ENCODE data around the gene WDR64. TPM values are rescaled to one million over a fixed set of nuclear protein-coding genes. Genes with fewer than 3 reads are reported as not detected.

WDR64 gene
- total and polyA plus RNA-seq, 2 of the 4 experiments (the other 2 are of a cell fraction) = not detected

DNA sequence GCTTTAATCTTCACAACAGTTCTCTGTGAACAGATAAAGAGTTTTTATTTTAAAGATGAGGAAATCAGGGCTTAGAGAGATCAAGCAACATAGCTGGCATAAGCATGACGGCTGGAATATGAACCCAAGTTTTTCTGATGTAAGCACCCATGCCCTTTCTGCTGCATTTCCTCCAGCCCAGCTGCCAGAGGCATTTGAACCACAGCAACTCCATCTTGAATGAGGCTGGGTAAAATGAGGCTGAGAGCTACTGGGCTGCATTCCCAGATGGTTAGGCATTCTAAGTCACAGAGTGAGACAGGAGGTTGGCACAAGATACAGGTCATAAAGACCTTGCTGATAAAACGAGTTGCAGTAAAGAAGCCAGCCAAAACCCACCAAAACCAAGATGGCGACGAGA lies 90.0 kb downstream of the WDR64 start:
- H3K4me2 ChIP-seq (ENCODE audit: low read depth, low read length) = no peak overlapping the region
- BruUV-seq (replicated peaks) = no TSS peak

More for the DNA sequence above, 90.0 kb downstream of the WDR64 start:
- Histone ChIP-seq H2AK5ac (ENCODE audit: low read depth, low read length) (no peak overlapping the region), H3K4me1 (ENCODE audit: control insufficient read depth, insufficient read depth, low read length) (no peaks in the 10 kb centered on the region), H3K4me3 (ENCODE audit: insufficient read depth, low read depth, low read length) (no peak overlapping the region), H3K9me1 (ENCODE audit: insufficient read depth, low read length) (no peaks in the 10 kb centered on the region), H4K8ac (ENCODE audit: low read depth in 2 of 2, low read length in 2 of 2) (no peak overlapping the region), H4K91ac (ENCODE audit: insufficient read depth, low read depth, low read length) (no peak overlapping the region), H4K5ac (ENCODE audit: low read depth, low read length) (no peak overlapping the region), H2BK20ac (ENCODE audit: low read depth, low read length) (no peak overlapping the region), H2AK9ac (replicated peaks; ENCODE audit: low read depth, low read length, poor library complexity) (no peak overlapping the region), H3K23ac (ENCODE audit: low read depth, low read length) (no peak overlapping the region), H3K14ac (replicated peaks; ENCODE audit: low read depth, low read length) (no peak overlapping the region), H2BK120ac (ENCODE audit: low read depth, low read length) (no peak overlapping the region), H4K20me1 (ENCODE audit: insufficient read depth, low read length) (no peaks in the 10 kb centered on the region), H3K27ac (ENCODE audit: insufficient read depth, low read length) (no peak overlapping the region), H3K27me3 (ENCODE audit: control insufficient read depth, insufficient read depth, low read length) (peaks cover 2% of the 10 kb centered on the region; the same call in 1 of the 2 replicates), H2AFZ (replicated peaks; ENCODE audit: low read length, poor library complexity) (no peak overlapping the region), H3K9me3 (ENCODE audit: control insufficient read depth, insufficient read depth, low read length) (no peaks in the 10 kb centered on the region), H3K4ac (ENCODE audit: low read depth, low read length) (no peak overlapping the region), H2BK15ac (ENCODE audit: low read depth, low read length) (no peak overlapping the region), H3K56ac (ENCODE audit: extremely low read depth, insufficient read depth, low read length) (no peak overlapping the region), H3K9ac (ENCODE audit: low read depth, low read length) (no peak overlapping the region), H3K36me3 (ENCODE audit: control insufficient read depth, insufficient read depth, low read length) (no peaks in the 10 kb centered on the region), H3K79me1 (ENCODE audit: low read depth in 1 of 2, low read length in 2 of 2) (no peaks in the 10 kb centered on the region), H2BK5ac (ENCODE audit: low read depth, low read length, poor library complexity, severe bottlenecking) (no peak overlapping the region), H3K18ac (ENCODE audit: low read depth, low read length) (no peak overlapping the region)
- in situ Hi-C loops (cut with MboI; ENCODE audit: low sequenced_read_pairs) = no loop called here
- no CpG with 5 or more reads among the region's 4 CpGs for WGBS, 2 experiments (ENCODE audit: extremely low coverage in 2 of 2, insufficient read length in 1 of 2)
- ChIA-PET POLR2A (ENCODE audit: unreplicated experiment) (no interaction called here), CTCF (no interaction called here)
- dilution Hi-C loops (cut with HindIII; ENCODE audit: low sequenced_read_pairs, unreplicated experiment) = no loop called here
- DNase-seq (no peak), ATAC-seq (ENCODE audit: low read depth) (no peak)
- intact Hi-C loops (cut with micrococcal nuclease) = no loop called here
- TF ChIP-seq CHD1 (IDR thresholded peaks at IDR 0.05; ENCODE audit: low read depth, low read length) = no peak
- no peak for TF ChIP-seq RFX5 (IDR thresholded peaks at IDR 0.05; ENCODE audit: low read depth, low read length)
- TF ChIP-seq MXI1 (IDR thresholded peaks at IDR 0.05; ENCODE audit: borderline replicate concordance, low read depth, low read length) = no peak
- no peak for TF ChIP-seq NFE2L2 (IDR thresholded peaks at IDR 0.05; ENCODE audit: low read depth, low read length)
- TF ChIP-seq CEBPB (IDR thresholded peaks at IDR 0.05; ENCODE audit: low read depth, low read length) = no peak
- TF ChIP-seq MAZ (IDR thresholded peaks at IDR 0.05; ENCODE audit: borderline replicate concordance, low read depth, low read length) = no peak
- TF ChIP-seq, protein P1, sequence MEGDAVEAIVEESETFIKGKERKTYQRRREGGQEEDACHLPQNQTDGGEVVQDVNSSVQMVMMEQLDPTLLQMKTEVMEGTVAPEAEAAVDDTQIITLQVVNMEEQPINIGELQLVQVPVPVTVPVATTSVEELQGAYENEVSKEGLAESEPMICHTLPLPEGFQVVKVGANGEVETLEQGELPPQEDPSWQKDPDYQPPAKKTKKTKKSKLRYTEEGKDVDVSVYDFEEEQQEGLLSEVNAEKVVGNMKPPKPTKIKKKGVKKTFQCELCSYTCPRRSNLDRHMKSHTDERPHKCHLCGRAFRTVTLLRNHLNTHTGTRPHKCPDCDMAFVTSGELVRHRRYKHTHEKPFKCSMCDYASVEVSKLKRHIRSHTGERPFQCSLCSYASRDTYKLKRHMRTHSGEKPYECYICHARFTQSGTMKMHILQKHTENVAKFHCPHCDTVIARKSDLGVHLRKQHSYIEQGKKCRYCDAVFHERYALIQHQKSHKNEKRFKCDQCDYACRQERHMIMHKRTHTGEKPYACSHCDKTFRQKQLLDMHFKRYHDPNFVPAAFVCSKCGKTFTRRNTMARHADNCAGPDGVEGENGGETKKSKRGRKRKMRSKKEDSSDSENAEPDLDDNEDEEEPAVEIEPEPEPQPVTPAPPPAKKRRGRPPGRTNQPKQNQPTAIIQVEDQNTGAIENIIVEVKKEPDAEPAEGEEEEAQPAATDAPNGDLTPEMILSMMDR (conservative IDR thresholded peaks at IDR 0.05; ENCODE audit: low read depth, low read length) = no peak
- no peak for TF ChIP-seq FOS (IDR thresholded peaks at IDR 0.05; ENCODE audit: low read depth, low read length)
